ENCODE measurements around the gene DHFR.

DNA sequence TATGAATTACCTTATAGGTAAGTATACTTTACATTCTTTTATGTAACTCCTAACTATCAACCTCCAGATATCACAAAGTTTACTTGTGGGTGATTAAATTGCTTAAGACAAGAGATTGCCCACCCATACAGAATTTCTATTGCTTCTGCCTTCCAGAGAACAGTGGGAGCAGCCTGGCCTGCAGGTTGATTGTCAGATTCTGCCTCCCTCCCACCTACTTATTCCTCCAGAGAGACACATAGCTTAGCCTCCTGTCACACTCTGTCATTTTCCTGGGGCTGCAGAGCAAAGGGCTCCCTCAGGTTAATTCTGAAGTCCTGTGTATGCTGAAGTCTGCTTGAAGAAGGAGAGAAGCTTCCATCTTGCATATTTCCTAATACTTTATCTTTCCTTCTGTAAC, 48.5 kb upstream of the DHFR start:
- TF ChIP-seq, protein P1, sequence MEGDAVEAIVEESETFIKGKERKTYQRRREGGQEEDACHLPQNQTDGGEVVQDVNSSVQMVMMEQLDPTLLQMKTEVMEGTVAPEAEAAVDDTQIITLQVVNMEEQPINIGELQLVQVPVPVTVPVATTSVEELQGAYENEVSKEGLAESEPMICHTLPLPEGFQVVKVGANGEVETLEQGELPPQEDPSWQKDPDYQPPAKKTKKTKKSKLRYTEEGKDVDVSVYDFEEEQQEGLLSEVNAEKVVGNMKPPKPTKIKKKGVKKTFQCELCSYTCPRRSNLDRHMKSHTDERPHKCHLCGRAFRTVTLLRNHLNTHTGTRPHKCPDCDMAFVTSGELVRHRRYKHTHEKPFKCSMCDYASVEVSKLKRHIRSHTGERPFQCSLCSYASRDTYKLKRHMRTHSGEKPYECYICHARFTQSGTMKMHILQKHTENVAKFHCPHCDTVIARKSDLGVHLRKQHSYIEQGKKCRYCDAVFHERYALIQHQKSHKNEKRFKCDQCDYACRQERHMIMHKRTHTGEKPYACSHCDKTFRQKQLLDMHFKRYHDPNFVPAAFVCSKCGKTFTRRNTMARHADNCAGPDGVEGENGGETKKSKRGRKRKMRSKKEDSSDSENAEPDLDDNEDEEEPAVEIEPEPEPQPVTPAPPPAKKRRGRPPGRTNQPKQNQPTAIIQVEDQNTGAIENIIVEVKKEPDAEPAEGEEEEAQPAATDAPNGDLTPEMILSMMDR (IDR thresholded peaks at IDR 0.05; ENCODE audit: insufficient read depth, low read depth, low read length) = no peak
- no peak for TF ChIP-seq EZH2 (IDR thresholded peaks at IDR 0.05; ENCODE audit: insufficient read depth, low read length)

Measured in astrocyte (in vitro differentiated cells and primary cell).